ENCODE measurements around the gene TP53I11. TPM values are rescaled to one million over a fixed set of nuclear protein-coding genes. Genes with fewer than 3 reads are reported as not detected.

The TP53I11 gene
- total and polyA plus RNA-seq, 2 of the 13 experiments (the other 11 are each of a cell fraction or from before 2014, with no cell fraction given): not detected

GRCh38 chr11:44967930-44968496 lies 17.3 kb upstream of the TP53I11 start:
- CTCF ChIA-PET (ENCODE audit: low intra/inter-chr PET ratio, low total read pairs): no interaction called here
- no peak overlapping the region for H2AFZ ChIP-seq (ENCODE audit: low read length)
- no peak for ATAC-seq

More at GRCh38 chr11:44967930-44968496, 17.3 kb upstream of the TP53I11 start:
- Histone ChIP-seq H3K9ac (ENCODE audit: insufficient read depth, low read depth, low read length) (no peak overlapping the region), H3K9me3 (ENCODE audit: low read length) (no peaks in the 10 kb centered on the region), H4K20me1 (ENCODE audit: insufficient read depth, low read length) (no peaks in the 10 kb centered on the region), H3K4me3 (replicated peaks in 1 of 3; ENCODE audit: insufficient read depth in 1 of 3, low read depth in 2 of 3, low read length in 3 of 3) (no peak overlapping the region), H3K27ac (ENCODE audit: extremely low read length, insufficient read depth, low read length) (no peak overlapping the region), H3K27me3 (ENCODE audit: control insufficient read depth in 1 of 2, insufficient read depth in 2 of 2, low read length in 2 of 2) (peaks cover 1 to 27% of the 10 kb centered on the region in 2 experiments; a peak in 4 of 5 replicates), H3K36me3 (replicated peaks in 1 of 2; ENCODE audit: control insufficient read depth in 1 of 2, insufficient read depth in 2 of 2, low read length in 2 of 2) (no peaks in the 10 kb centered on the region), H3K79me2 (ENCODE audit: insufficient read depth, low read length) (no peaks in the 10 kb centered on the region), H3K4me2 (ENCODE audit: low read depth, low read length) (no peak overlapping the region), H3K4me1 (ENCODE audit: insufficient read depth, low read length) (no peaks in the 10 kb centered on the region)
- intact Hi-C loops (cut with micrococcal nuclease; ENCODE audit: unreplicated experiment) (no loop called here), in situ Hi-C loops (cut with HindIII; ENCODE audit: extremely low pct_ligation_motif_present, low pct_unique_long_range_greater_than_20kb) (no loop called here)
- TF ChIP-seq, protein P1, sequence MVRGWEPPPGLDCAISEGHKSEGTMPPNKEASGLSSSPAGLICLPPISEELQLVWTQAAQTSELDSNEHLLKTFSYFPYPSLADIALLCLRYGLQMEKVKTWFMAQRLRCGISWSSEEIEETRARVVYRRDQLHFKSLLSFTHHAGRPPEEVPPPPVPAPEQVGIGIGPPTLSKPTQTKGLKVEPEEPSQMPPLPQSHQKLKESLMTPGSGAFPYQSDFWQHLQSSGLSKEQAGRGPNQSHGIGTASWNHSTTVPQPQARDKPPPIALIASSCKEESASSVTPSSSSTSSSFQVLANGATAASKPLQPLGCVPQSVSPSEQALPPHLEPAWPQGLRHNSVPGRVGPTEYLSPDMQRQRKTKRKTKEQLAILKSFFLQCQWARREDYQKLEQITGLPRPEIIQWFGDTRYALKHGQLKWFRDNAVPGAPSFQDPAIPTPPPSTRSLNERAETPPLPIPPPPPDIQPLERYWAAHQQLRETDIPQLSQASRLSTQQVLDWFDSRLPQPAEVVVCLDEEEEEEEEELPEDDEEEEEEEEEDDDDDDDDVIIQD (CRISPR knock-in tag; IDR thresholded peaks at IDR 0.05; ENCODE audit: low read depth): no peak
- TF ChIP-seq ZNF546 (CRISPR knock-in tag; conservative IDR thresholded peaks at IDR 0.05) (no peak), ATF1 (CRISPR knock-in tag; IDR thresholded peaks at IDR 0.05) (no peak), KMT2A (CRISPR knock-in tag; IDR thresholded peaks at IDR 0.05) (no peak)
- TF ChIP-seq, protein P2, sequence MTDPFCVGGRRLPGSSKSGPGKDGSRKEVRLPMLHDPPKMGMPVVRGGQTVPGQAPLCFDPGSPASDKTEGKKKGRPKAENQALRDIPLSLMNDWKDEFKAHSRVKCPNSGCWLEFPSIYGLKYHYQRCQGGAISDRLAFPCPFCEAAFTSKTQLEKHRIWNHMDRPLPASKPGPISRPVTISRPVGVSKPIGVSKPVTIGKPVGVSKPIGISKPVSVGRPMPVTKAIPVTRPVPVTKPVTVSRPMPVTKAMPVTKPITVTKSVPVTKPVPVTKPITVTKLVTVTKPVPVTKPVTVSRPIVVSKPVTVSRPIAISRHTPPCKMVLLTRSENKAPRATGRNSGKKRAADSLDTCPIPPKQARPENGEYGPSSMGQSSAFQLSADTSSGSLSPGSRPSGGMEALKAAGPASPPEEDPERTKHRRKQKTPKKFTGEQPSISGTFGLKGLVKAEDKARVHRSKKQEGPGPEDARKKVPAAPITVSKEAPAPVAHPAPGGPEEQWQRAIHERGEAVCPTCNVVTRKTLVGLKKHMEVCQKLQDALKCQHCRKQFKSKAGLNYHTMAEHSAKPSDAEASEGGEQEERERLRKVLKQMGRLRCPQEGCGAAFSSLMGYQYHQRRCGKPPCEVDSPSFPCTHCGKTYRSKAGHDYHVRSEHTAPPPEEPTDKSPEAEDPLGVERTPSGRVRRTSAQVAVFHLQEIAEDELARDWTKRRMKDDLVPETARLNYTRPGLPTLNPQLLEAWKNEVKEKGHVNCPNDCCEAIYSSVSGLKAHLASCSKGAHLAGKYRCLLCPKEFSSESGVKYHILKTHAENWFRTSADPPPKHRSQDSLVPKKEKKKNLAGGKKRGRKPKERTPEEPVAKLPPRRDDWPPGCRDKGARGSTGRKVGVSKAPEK (CRISPR knock-in tag; IDR thresholded peaks at IDR 0.05; ENCODE audit: borderline replicate concordance): no peak
- 0% methylated on average over 2 of the region's 3 CpGs for WGBS (ENCODE audit: low lambda C conversion rate)
- BruUV-seq (replicated peaks): no TSS peak
- DNase-seq (ENCODE audit: low spot score) (no peak), FAIRE-seq (no peak)
- POLR2A ChIA-PET: no interaction called here

Data from HepG2 (cell line).